AG20443 (cell line): ENCODE results near the gene TTC23L.
"Not testable (repeated sequence)": the region's sequence is repeated elsewhere in the genome, so short reads cannot be mapped to it uniquely, and the experiment has no call there.

Experiments used
- DNase-seq: peaks from one replicate; pipeline ENCODE4 v3.0.0; 2012; ENCODE audit warnings: low spot score, mixed read lengths

Gene TTC23L

GRCh38 chr5:34838785-34839714 lies at the start of gene TTC23L:
Gene TTC23L (plus strand): TSS chr5:34839164. CDS start chr5:34840672, 1,508 bp downstream.
- peak; percentile 94 for DNase-seq

GRCh38 chr5:34789639-34790038 lies 49.3 kb upstream of the TTC23L start:
- no peak for DNase-seq

- DNase-seq: no peak
Measured at GRCh38 chr5:34790069-34790468, 48.9 kb upstream of the TTC23L start.

- DNase-seq: no peak
Measured at GRCh38 chr5:34791761-34792244, 47.2 kb upstream of the TTC23L start.

- DNase-seq: no peak
Measured at GRCh38 chr5:34802834-34803563, 36.0 kb upstream of the TTC23L start.

GRCh38 chr5:34803974-34804732 lies 34.8 kb upstream of the TTC23L start:
- DNase-seq: peak; percentile 18

- no peak for DNase-seq
Measured at GRCh38 chr5:34804913-34805312, 34.1 kb upstream of the TTC23L start.

- no peak for DNase-seq
Measured at GRCh38 chr5:34806532-34806931, 32.4 kb upstream of the TTC23L start.

- DNase-seq: no peak
Measured at GRCh38 chr5:34811706-34812105, 27.3 kb upstream of the TTC23L start.

- no peak for DNase-seq
Measured at GRCh38 chr5:34813509-34813908, 25.5 kb upstream of the TTC23L start.

- peak; percentile 34 for DNase-seq
Measured at GRCh38 chr5:34817558-34818351, 21.2 kb upstream of the TTC23L start.

- DNase-seq: no peak
Measured at GRCh38 chr5:34818717-34819116, 20.2 kb upstream of the TTC23L start.

GRCh38 chr5:34820593-34820992 lies 18.4 kb upstream of the TTC23L start:
- DNase-seq: no peak

- DNase-seq: no peak
Measured at GRCh38 chr5:34822956-34823715, 15.8 kb upstream of the TTC23L start.

- no peak for DNase-seq
Measured at GRCh38 chr5:34826347-34826746, 12.6 kb upstream of the TTC23L start.

- DNase-seq: no peak
Measured at GRCh38 chr5:34827588-34828506, 11.1 kb upstream of the TTC23L start.

GRCh38 chr5:34830827-34831226 lies 8.1 kb upstream of the TTC23L start:
- DNase-seq: not testable (repeated sequence)

- no peak for DNase-seq
Measured at GRCh38 chr5:34831303-34831702, 7.7 kb upstream of the TTC23L start.

GRCh38 chr5:34832568-34832967 lies 6.4 kb upstream of the TTC23L start:
- DNase-seq: no peak
